ENCODE data around the gene DNAH8.

GRCh38 chr6:39047434-39048327 is 332.6 kb downstream of the DNAH8 start:
- no peak for TF ChIP-seq CTCF (IDR thresholded peaks at IDR 0.05; ENCODE audit: low read depth, low read length, poor library complexity, severe bottlenecking)
- TF ChIP-seq EZH2phosphoT487 (IDR thresholded peaks at IDR 0.05; ENCODE audit: borderline replicate concordance, low read length), result no peak
